ENCODE measurements around the gene DDX6.

GRCh38 chr11:118778898-118779297 lies 12.1 kb downstream of the DDX6 start:
- TF ChIP-seq POLR2A (IDR thresholded peaks at IDR 0.05; ENCODE audit: low read depth, low read length) (no peak), TAF1 (IDR thresholded peaks at IDR 0.05; ENCODE audit: borderline replicate concordance, low read depth, low read length) (no peak)
